HEK293 (cell line): ENCODE measurements around the gene DIP2A.

Experiments
- ATF2 ChIP-seq: fragments of 450-650 bp; formaldehyde crosslinking; IDR thresholded peaks from 2 replicates; pipeline ENCODE4 v1.5.1; 2016; ENCODE audit warnings: missing biosample characterization, missing genetic modification characterization, low read depth
- ZNF214 ChIP-seq: fragments of 450-650 bp; formaldehyde crosslinking; IDR thresholded peaks from 2 replicates; pipeline ENCODE4 v1.5.1; 2017; ENCODE audit warnings: missing biosample characterization, mild to moderate bottlenecking, missing genetic modification characterization, borderline replicate concordance
- ZNF626 ChIP-seq: fragments of 450-650 bp; sonication (Bioruptor Pico); formaldehyde crosslinking; IDR thresholded peaks from 2 replicates; pipeline ENCODE4 v1.5.1; 2018; ENCODE audit warnings: missing biosample characterization, missing genetic modification characterization, inconsistent platforms
- ZNF629 ChIP-seq: fragments of 450-650 bp; formaldehyde crosslinking; IDR thresholded peaks from 2 replicates; pipeline ENCODE4 v1.5.1; 2017; ENCODE audit warnings: missing biosample characterization, missing genetic modification characterization
- ZNF704 ChIP-seq: fragments of 450-650 bp; formaldehyde crosslinking; IDR thresholded peaks from 2 replicates; pipeline ENCODE4 v1.5.1; 2016; ENCODE audit warnings: missing biosample characterization, missing genetic modification characterization
- TF ChIP-seq, protein P1 (sequence below): fragments of 450-650 bp; formaldehyde crosslinking; IDR thresholded peaks from 2 replicates; pipeline ENCODE4 v1.5.1; 2016; ENCODE audit warnings: missing biosample characterization, missing genetic modification characterization
- TF ChIP-seq, protein P2 (sequence below): fragments of 450-650 bp; formaldehyde crosslinking; IDR thresholded peaks from 2 replicates; pipeline ENCODE4 v1.5.1; 2016; ENCODE audit warnings: missing biosample characterization, missing genetic modification characterization
- TF ChIP-seq, protein P3 (sequence below): fragments of 450-650 bp; formaldehyde crosslinking; IDR thresholded peaks from 2 replicates; pipeline ENCODE4 v1.5.1; 2016; ENCODE audit warnings: missing biosample characterization, missing genetic modification characterization

DNA sequence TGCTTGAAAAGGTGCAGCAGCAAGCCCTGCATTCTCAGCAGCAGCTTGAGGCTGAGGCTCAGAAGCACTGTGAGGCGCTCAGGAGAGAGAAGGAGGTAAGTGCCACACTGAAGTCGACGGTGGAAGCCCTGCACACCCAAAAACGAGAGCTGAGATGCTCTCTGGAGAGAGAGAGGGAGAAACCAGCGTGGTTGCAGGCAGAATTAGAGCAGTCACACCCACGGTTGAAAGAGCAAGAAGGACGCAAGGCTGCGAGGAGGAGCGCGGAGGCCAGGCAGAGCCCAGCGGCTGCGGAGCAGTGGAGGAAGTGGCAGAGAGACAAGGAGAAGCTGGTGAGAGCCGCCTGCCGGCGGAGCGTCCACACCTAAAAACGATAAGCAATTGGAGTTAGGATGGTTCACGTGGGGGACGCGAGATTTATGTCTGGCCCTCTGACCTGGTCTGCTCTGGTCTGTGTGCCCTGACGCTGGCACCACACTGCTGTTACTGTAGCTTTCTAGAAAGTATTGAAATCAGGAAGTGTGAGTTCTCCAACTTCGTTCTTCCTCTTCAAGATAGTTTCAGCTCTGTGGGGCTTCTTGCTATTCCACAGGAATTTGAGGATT, 26.7 kb upstream of the DIP2A start:
- TF ChIP-seq, protein P1, sequence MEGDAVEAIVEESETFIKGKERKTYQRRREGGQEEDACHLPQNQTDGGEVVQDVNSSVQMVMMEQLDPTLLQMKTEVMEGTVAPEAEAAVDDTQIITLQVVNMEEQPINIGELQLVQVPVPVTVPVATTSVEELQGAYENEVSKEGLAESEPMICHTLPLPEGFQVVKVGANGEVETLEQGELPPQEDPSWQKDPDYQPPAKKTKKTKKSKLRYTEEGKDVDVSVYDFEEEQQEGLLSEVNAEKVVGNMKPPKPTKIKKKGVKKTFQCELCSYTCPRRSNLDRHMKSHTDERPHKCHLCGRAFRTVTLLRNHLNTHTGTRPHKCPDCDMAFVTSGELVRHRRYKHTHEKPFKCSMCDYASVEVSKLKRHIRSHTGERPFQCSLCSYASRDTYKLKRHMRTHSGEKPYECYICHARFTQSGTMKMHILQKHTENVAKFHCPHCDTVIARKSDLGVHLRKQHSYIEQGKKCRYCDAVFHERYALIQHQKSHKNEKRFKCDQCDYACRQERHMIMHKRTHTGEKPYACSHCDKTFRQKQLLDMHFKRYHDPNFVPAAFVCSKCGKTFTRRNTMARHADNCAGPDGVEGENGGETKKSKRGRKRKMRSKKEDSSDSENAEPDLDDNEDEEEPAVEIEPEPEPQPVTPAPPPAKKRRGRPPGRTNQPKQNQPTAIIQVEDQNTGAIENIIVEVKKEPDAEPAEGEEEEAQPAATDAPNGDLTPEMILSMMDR: no peak
- TF ChIP-seq ZNF626: no peak
- no peak for TF ChIP-seq ZNF704 (tag by site-specific recombination)
- TF ChIP-seq ATF2 (tag by site-specific recombination): no peak
- TF ChIP-seq, protein P2, sequence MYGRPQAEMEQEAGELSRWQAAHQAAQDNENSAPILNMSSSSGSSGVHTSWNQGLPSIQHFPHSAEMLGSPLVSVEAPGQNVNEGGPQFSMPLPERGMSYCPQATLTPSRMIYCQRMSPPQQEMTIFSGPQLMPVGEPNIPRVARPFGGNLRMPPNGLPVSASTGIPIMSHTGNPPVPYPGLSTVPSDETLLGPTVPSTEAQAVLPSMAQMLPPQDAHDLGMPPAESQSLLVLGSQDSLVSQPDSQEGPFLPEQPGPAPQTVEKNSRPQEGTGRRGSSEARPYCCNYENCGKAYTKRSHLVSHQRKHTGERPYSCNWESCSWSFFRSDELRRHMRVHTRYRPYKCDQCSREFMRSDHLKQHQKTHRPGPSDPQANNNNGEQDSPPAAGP (tag by site-specific recombination): no peak
- TF ChIP-seq, protein P3, sequence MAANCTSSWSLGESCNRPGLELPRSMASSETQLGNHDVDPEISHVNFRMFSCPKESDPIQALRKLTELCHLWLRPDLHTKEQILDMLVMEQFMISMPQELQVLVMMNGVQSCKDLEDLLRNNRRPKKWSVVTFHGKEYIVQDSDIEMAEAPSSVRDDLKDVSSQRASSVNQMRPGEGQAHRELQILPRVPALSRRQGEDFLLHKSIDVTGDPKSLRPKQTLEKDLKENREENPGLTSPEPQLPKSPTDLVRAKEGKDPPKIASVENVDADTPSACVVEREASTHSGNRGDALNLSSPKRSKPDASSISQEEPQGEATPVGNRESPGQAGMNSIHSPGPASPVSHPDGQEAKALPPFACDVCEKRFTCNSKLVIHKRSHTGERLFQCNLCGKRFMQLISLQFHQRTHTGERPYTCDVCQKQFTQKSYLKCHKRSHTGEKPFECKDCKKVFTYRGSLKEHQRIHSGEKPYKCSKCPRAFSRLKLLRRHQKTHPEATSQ: no peak
- no peak for TF ChIP-seq ZNF214
- no peak for TF ChIP-seq ZNF629 (tag by site-specific recombination)
